GM19397 (cell line): ENCODE data around the gene TMC6.

ENCODE experiments used
- ATAC-seq: cut with Tn5 transposase; IDR thresholded peaks from one replicate; pipeline ENCODE4 v1.9.1; 2021; ENCODE audit warnings: mild to moderate bottlenecking, moderate library complexity; ENCODE audit not compliant: unreplicated experiment

Gene TMC6

GRCh38 chr17:78111727-78112517, 16.6 kb downstream of the TMC6 start:
- no peak for ATAC-seq

GRCh38 chr17:78111016-78111726, 17.4 kb downstream of the TMC6 start:
- no peak for ATAC-seq

GRCh38 chr17:78110363-78111015, 18.1 kb downstream of the TMC6 start:
- no peak for ATAC-seq

- no peak for ATAC-seq
These were observed 19.1 kb downstream of the TMC6 start for GRCh38 chr17:78109489-78109761.

GRCh38 chr17:78108726-78109488, 19.6 kb downstream of the TMC6 start:
- ATAC-seq: no peak

- no peak for ATAC-seq
These were observed 20.4 kb downstream of the TMC6 start for GRCh38 chr17:78107976-78108725.

- no peak for ATAC-seq
These were observed 21.1 kb downstream of the TMC6 start for GRCh38 chr17:78107457-78107856.

GRCh38 chr17:78106211-78106610, 22.3 kb downstream of the TMC6 start:
- no peak for ATAC-seq

- ATAC-seq: no peak
These were observed 23.0 kb downstream of the TMC6 start for GRCh38 chr17:78105551-78105950.

- ATAC-seq: no peak
These were observed 23.5 kb downstream of the TMC6 start for GRCh38 chr17:78105101-78105500.

GRCh38 chr17:78104540-78104941, 24.0 kb downstream of the TMC6 start:
- ATAC-seq: no peak

GRCh38 chr17:78103311-78103710, 25.2 kb downstream of the TMC6 start:
- no peak for ATAC-seq

- no peak for ATAC-seq
These were observed 27.0 kb downstream of the TMC6 start for GRCh38 chr17:78101542-78101941.

- ATAC-seq: no peak
These were observed 27.4 kb downstream of the TMC6 start for GRCh38 chr17:78101112-78101511.

GRCh38 chr17:78096093-78096492, 32.5 kb downstream of the TMC6 start:
- ATAC-seq: no peak

GRCh38 chr17:78095035-78095434, 33.5 kb downstream of the TMC6 start:
- no peak for ATAC-seq

GRCh38 chr17:78092794-78093324, 35.7 kb downstream of the TMC6 start:
- ATAC-seq: no peak

GRCh38 chr17:78089576-78090281, 38.8 kb downstream of the TMC6 start:
- ATAC-seq: no peak

GRCh38 chr17:78088529-78088928, 40.0 kb downstream of the TMC6 start:
- ATAC-seq: no peak

GRCh38 chr17:78086740-78087139, 41.8 kb downstream of the TMC6 start:
- no peak for ATAC-seq
